HEK293T (cell line): ENCODE results near the gene ICAM4.
"Not testable (repeated sequence)": the region's sequence is repeated elsewhere in the genome, so short reads cannot be mapped to it uniquely, and the experiment has no call there.

Experiments
- CTCF ChIA-PET: fragments of 350-600 bp; formaldehyde crosslinking; extraction: SDS; loops from one replicate; lab custom pipeline; 2021; ENCODE audit warnings: antibody characterized with exemption, inconsistent platforms; lab: Yijun Ruan, JAX
- POLR2A ChIA-PET: fragments of 350-600 bp; formaldehyde crosslinking; extraction: SDS; loops from one replicate; lab custom pipeline; 2020; ENCODE audit warnings: antibody characterized with exemption, inconsistent platforms; lab: Yijun Ruan, JAX
- DNase-seq: peaks from one replicate; pipeline ENCODE4 v3.0.0; 2012; ENCODE audit warnings: mixed read lengths; ENCODE audit errors: extremely low spot score
- ARNT ChIP-seq: fragments of 450-650 bp; IDR thresholded peaks from 2 replicates; pipeline ENCODE4 v1.6.1; 2017; ENCODE audit warnings: mild to moderate bottlenecking
- BHLHE40 ChIP-seq: fragments of 450-650 bp; IDR thresholded peaks from 2 replicates; pipeline ENCODE4 v1.6.1; 2016; ENCODE audit warnings: mild to moderate bottlenecking, moderate library complexity, borderline replicate concordance
- CTBP1 ChIP-seq: fragments of 450-650 bp; IDR thresholded peaks from 2 replicates; pipeline ENCODE4 v1.6.1; 2016; ENCODE audit warnings: borderline replicate concordance
- ELF4 ChIP-seq: fragments of 450-650 bp; IDR thresholded peaks from 2 replicates; pipeline ENCODE4 v1.6.1; 2017; ENCODE audit warnings: antibody characterized with exemption
- FOXA1 ChIP-seq: fragments of 450-650 bp; IDR thresholded peaks from 2 replicates; pipeline ENCODE4 v1.6.1; 2016; ENCODE audit warnings: mild to moderate bottlenecking
- FOXK2 ChIP-seq: fragments of 450-650 bp; IDR thresholded peaks from 2 replicates; pipeline ENCODE4 v1.6.1; 2016; ENCODE audit warnings: mild to moderate bottlenecking
- FOXM1 ChIP-seq: fragments of 450-650 bp; IDR thresholded peaks from 2 replicates; pipeline ENCODE4 v1.6.1; 2017; ENCODE audit warnings: mild to moderate bottlenecking, borderline replicate concordance
- HDGF ChIP-seq: fragments of 450-650 bp; IDR thresholded peaks from 2 replicates; pipeline ENCODE4 v1.6.1; 2017; ENCODE audit warnings: antibody characterized with exemption, borderline replicate concordance
- L3MBTL2 ChIP-seq: fragments of 450-650 bp; conservative IDR thresholded peaks from 2 replicates; pipeline ENCODE4 v1.6.1; 2016; ENCODE audit warnings: mild to moderate bottlenecking
- LEF1 ChIP-seq: fragments of 450-650 bp; IDR thresholded peaks from 2 replicates; pipeline ENCODE4 v1.6.1; 2017; ENCODE audit warnings: mild to moderate bottlenecking, borderline replicate concordance
- NFRKB ChIP-seq: fragments of 450-650 bp; IDR thresholded peaks from 2 replicates; pipeline ENCODE4 v1.6.1; 2016; ENCODE audit warnings: mild to moderate bottlenecking, moderate library complexity
- SP1 ChIP-seq: fragments of 450-650 bp; IDR thresholded peaks from 2 replicates; pipeline ENCODE4 v1.6.1; 2017
- SUZ12 ChIP-seq: fragments of 450-650 bp; IDR thresholded peaks from 2 replicates; pipeline ENCODE4 v1.6.1; 2016; ENCODE audit warnings: mild to moderate bottlenecking
- TARDBP ChIP-seq: fragments of 450-650 bp; IDR thresholded peaks from 2 replicates; pipeline ENCODE4 v1.6.1; 2016
- ZNF384 ChIP-seq: fragments of 450-650 bp; IDR thresholded peaks from 2 replicates; pipeline ENCODE4 v1.6.1; 2016
- TF ChIP-seq, protein P1 (sequence below): fragments of 450-650 bp; IDR thresholded peaks from 2 replicates; pipeline ENCODE4 v1.6.1; 2016

The ICAM4 gene, protein sequence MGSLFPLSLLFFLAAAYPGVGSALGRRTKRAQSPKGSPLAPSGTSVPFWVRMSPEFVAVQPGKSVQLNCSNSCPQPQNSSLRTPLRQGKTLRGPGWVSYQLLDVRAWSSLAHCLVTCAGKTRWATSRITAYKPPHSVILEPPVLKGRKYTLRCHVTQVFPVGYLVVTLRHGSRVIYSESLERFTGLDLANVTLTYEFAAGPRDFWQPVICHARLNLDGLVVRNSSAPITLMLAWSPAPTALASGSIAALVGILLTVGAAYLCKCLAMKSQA

DNA sequence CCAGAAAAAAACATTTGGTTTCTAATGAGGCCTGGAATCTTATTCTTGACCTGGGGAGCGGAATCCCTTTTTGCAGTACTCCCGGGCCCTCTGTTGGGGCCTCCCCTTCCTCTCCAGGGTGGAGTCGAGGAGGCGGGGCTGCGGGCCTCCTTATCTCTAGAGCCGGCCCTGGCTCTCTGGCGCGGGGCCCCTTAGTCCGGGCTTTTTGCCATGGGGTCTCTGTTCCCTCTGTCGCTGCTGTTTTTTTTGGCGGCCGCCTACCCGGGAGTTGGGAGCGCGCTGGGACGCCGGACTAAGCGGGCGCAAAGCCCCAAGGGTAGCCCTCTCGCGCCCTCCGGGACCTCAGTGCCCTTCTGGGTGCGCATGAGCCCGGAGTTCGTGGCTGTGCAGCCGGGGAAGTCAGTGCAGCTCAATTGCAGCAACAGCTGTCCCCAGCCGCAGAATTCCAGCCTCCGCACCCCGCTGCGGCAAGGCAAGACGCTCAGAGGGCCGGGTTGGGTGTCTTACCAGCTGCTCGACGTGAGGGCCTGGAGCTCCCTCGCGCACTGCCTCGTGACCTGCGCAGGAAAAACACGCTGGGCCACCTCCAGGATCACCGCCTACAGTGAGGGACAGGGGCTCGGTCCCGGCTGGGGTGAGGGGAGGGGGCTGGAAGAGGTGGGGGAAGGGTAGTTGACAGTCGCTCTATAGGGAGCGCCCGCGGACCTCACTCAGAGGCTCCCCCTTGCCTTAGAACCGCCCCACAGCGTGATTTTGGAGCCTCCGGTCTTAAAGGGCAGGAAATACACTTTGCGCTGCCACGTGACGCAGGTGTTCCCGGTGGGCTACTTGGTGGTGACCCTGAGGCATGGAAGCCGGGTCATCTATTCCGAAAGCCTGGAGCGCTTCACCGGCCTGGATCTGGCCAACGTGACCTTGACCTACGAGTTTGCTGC lies at the start of gene ICAM4:
ICAM4 (plus strand) TSS at position 153 of the 935 bp plus-strand sequence; CDS start at position 211, 58 bp downstream.
- POLR2A ChIA-PET: interaction anchor here (0.6 to 4.3 kb wide), 3 partner anchors 18 to 93 kb away, joined by 3 to 41 read pairs (median 4); partner anchors contain the start of genes RAVER1 and TYK2
- TF ChIP-seq FOXM1 (no peak), FOXK2 (no peak), SUZ12 (no peak), HDGF (no peak), CTBP1 (no peak), FOXA1 (no peak), BHLHE40 (no peak), LEF1 (no peak), ZNF384 (no peak), NFRKB (no peak), L3MBTL2 (no peak), SP1 (no peak), ARNT (no peak), TARDBP (no peak), ELF4 (no peak)
- TF ChIP-seq, protein P1, sequence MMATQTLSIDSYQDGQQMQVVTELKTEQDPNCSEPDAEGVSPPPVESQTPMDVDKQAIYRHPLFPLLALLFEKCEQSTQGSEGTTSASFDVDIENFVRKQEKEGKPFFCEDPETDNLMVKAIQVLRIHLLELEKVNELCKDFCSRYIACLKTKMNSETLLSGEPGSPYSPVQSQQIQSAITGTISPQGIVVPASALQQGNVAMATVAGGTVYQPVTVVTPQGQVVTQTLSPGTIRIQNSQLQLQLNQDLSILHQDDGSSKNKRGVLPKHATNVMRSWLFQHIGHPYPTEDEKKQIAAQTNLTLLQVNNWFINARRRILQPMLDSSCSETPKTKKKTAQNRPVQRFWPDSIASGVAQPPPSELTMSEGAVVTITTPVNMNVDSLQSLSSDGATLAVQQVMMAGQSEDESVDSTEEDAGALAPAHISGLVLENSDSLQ: no peak
- peak; percentile 34 for DNase-seq
- CTCF ChIA-PET: interaction anchor here (0.8 to 1.1 kb wide), 2 partner anchors 28 to 102 kb away, joined by 3 to 4 read pairs; no protein-coding TSS in a partner anchor

DNA sequence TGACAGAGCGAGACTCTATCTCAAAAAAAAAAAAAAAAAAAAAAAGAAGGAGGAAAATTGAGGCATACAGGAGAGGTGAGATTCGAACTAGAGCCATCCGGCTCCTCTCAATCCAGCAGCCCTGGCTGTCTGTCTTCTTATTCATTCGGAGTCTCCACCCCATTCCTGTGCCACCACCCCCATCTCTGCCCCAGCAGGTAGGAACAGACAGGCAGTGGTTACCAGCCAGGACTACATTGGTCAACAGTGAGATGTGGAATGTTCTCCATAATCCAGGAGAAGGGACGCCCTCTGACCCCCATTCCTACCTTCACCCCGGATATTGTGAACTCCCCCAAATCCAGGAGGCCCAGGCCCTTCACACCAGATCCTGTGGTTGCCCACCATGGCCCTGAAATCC lies 49.1 kb upstream of the ICAM4 start:
- DNase-seq: no peak
- TF ChIP-seq SUZ12 (no peak), BHLHE40 (no peak)
- CTCF ChIA-PET: no interaction called here
- POLR2A ChIA-PET: no interaction called here

DNA sequence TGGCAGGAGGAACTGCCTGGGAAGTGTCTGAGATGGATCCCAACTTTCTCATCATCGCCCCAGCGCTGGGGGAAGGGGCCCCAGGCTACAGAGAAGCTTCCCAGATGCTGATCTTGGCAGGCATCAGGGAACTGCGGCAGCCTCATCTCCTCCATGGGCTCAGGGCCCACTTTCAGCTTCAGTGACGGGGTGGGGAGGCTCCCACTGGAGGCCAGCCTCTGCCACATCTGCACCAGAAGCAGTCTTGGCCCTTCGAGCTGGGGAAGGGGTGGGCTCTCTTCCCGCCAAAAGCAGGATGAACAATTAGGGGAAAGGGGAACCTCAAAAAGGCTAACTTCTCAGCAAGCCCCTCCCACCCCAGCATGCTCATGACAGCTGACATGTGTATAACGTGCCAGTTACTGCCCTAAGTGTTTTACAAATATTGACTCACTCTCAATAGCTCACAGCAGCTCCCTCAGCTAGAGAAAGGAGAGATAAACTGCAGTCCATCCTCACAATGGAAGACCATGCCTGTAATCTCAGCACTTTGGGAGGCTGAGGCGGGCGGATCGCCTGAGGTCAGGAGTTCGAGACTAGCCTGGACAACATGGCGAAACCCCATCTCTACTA lies 48.5 kb upstream of the ICAM4 start:
- CTCF ChIA-PET: interaction anchor here (1.7 kb wide), 1 partner anchor 10 kb away, joined by 6 read pairs; no protein-coding TSS in a partner anchor
- TF ChIP-seq, protein P1: no peak
- TF ChIP-seq LEF1 (no peak), FOXM1 (no peak), L3MBTL2 (no peak), SUZ12 (no peak), TARDBP (no peak), CTBP1 (no peak), HDGF (no peak), BHLHE40 (no peak), NFRKB (no peak), SP1 (no peak), ZNF384 (no peak), ELF4 (no peak), ARNT (no peak), FOXA1 (no peak), FOXK2 (no peak)
- DNase-seq: no peak
- POLR2A ChIA-PET: no interaction called here

DNA sequence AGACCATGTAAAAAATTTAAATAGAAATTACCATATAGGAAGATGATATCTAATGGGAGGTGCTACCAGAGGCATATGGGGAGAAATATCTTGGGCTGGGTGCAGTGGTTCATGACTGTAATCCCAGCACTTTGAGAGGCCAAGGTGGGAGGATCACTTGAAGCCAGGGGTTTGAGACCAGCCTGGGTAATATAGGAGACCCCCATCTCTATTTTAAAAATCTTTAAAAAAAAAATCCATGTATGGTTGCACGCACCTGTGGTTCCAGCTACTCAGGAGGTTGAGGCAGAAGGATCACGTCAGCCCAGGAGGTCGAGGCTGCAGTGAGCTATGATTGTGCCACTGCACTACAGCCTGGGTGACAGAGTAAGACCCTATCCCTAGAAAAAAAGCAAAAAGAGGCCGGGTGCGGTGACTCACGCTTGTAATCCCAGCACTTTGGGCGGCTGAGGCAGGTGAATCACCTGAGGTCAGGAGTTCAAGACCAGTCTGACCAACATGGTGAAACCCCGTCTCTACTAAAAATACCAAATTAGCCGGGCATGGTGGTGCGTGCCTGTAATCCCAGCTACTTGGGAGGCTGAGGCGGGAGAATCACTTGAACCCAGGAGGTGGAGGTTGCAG lies 44.8 kb upstream of the ICAM4 start:
- DNase-seq, CTCF ChIA-PET: not testable (repeated sequence)
- POLR2A ChIA-PET: interaction anchor here (1.5 kb wide), 1 partner anchor 11 kb away, joined by 5 read pairs; the partner anchor contains the start of gene S1PR2

DNA sequence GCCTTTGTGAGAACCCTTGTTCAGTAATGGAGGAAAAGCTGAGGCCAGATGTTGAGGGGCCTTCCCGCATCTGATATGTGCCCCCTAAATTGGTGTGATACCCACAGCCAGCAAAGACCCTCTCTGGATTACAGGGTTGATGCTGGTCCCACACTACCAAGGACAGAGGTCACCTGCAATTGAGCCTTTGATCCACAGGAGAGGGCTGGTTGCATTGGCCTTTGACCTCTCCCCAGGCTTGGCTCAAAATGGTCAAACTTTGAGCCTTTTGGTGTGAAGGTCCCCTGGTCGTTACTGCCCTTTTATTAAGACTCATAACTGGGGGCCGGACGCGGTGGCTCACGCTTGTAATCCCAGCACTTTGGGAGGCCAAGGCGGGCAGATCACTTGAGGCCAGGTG lies 43.1 kb upstream of the ICAM4 start:
- CTCF ChIA-PET: no interaction called here
- POLR2A ChIA-PET: no interaction called here
- no peak for DNase-seq
- TF ChIP-seq ELF4 (no peak), FOXA1 (no peak), NFRKB (no peak), L3MBTL2 (no peak), FOXM1 (no peak), SUZ12 (no peak), BHLHE40 (no peak), CTBP1 (no peak), SP1 (no peak), ZNF384 (no peak)
- TF ChIP-seq, protein P1: no peak
